Measurements from ENCODE around the gene PRKCH.

GRCh38 chr14:61428261-61428660 lies 106.9 kb downstream of the PRKCH start:
- TF ChIP-seq CTCF (conservative IDR thresholded peaks at IDR 0.05; ENCODE audit: low read length) (peak; percentile 33; the same call in 1 of the 2 replicates), EZH2phosphoT487 (IDR thresholded peaks at IDR 0.05; ENCODE audit: borderline replicate concordance) (no peak)

All from Loucy (cell line).